K562 (cell line): ENCODE results near the gene GALR3. TPM values are rescaled to one million over a fixed set of nuclear protein-coding genes. Genes with fewer than 3 reads are reported as not detected.

ENCODE experiments used
- BRD9 ChIP-seq: fragments of 450-650 bp; IDR thresholded peaks from 2 replicates; pipeline ENCODE4 v1.6.1; 2018; ENCODE audit warnings: low read depth; ENCODE audit not compliant: partially characterized antibody
- PTRF ChIP-seq: fragments of 450-650 bp; IDR thresholded peaks from 2 replicates; pipeline ENCODE4 v1.6.1; 2016; ENCODE audit warnings: mild to moderate bottlenecking, missing genetic modification characterization, missing compliant biosample characterization
- UBTF ChIP-seq, 2 experiments: IDR thresholded peaks; 2 replicates each; pipeline ENCODE4 v1.6.1; 2012; ENCODE audit warnings: improper control_type of control experiment in 2 of 2, low read depth in 2 of 2, low read length in 2 of 2, borderline replicate concordance in 1 of 2
- VEZF1 ChIP-seq: fragments of 200-800 bp; sonication (Bioruptor generic); IDR thresholded peaks from 2 replicates; pipeline ENCODE4 v1.6.1; 2017; ENCODE audit warnings: missing genetic modification characterization, missing compliant biosample characterization
- XRCC4 ChIP-seq: IDR thresholded peaks from one replicate; pipeline ENCODE4 v1.6.1; 2011; ENCODE audit not compliant: insufficient read depth, insufficient read length; ENCODE audit errors: extremely low read depth
- ZNF408 ChIP-seq: fragments of 250-450 bp; sonication (Bioruptor Pico); IDR thresholded peaks from 2 replicates; pipeline ENCODE4 v1.4.0; 2020; ENCODE audit warnings: low read depth, mild to moderate bottlenecking, moderate library complexity
- polyA plus RNA-seq, 8 experiments: library from polyadenylated mRNA; depleted of rRNA in 4 of 8; stranded (reverse) in 5 of 8; unstranded in 3 of 8; fragments of >200 nt; fragmentation: Nextera tagmentation in 2 of 8; fragmentation: Illumina TruSeq in 1 of 8; extraction: Ambion mirVana in 2 of 8; extraction: Trizol in 1 of 8; gene quantifications; 2 replicates each; pipeline versions ENCODE4 v1.2.1 to v1.2.3, GENCODE V29; 2011 to 2014; ENCODE audit warnings: inconsistent platforms in 1 of 8, missing spikeins in 1 of 8
- total RNA-seq, 7 experiments: library from RNA; depleted of rRNA in 6 of 7; stranded (reverse); fragments of >200 nt in 6 of 7; fragmentation: Illumina TruSeq in 2 of 7; extraction: Trizol in 2 of 7; gene quantifications; 2 replicates each; pipeline versions ENCODE4 v1.2.1 to v1.2.3, GENCODE V29; 2011 to 2021; ENCODE audit warnings: low replicate concordance in 1 of 7
- TF ChIP-seq, protein P1 (sequence below): fragments of 200-800 bp; sonication (Bioruptor generic); IDR thresholded peaks from 2 replicates; pipeline ENCODE4 v1.6.1; 2016; ENCODE audit warnings: missing genetic modification characterization, missing compliant biosample characterization
- TF ChIP-seq, protein P2 (sequence below): IDR thresholded peaks from 3 replicates; pipeline ENCODE4 v1.6.1; 2011; ENCODE audit warnings: borderline replicate concordance, mild to moderate bottlenecking, moderate library complexity; ENCODE audit not compliant: insufficient read length; ENCODE audit errors: extremely low read depth
- TF ChIP-seq, protein P3 (sequence below): fragments of 450-650 bp; conservative IDR thresholded peaks from 2 replicates; pipeline ENCODE4 v1.6.1; 2016; ENCODE audit warnings: missing genetic modification characterization, low read depth, mild to moderate bottlenecking, missing compliant biosample characterization, moderate library complexity

GALR3 gene
- total and polyA plus RNA-seq, 9 of the 15 experiments (the other 6 are each of a cell fraction or from before 2014, with no cell fraction given) = 0.13 TPM; not detected in 8

- peak; percentile 31 for TF ChIP-seq BRD9
- 0 out of 2 replicates have a peak, but pooled peaks have one; percentile 10 for TF ChIP-seq VEZF1
- TF ChIP-seq ZNF408 (CRISPR knock-in tag) = no peak
- TF ChIP-seq PTRF (tag) = no peak
- 0 out of 4 replicates have a peak, but pooled peaks of 1 of the 2 experiments have one; percentile 42 for TF ChIP-seq UBTF (IDR thresholded peaks at IDR 0.05; ENCODE audit: borderline replicate concordance in 1 of 2, low read depth in 2 of 2, low read length in 2 of 2)
- TF ChIP-seq, protein P1, sequence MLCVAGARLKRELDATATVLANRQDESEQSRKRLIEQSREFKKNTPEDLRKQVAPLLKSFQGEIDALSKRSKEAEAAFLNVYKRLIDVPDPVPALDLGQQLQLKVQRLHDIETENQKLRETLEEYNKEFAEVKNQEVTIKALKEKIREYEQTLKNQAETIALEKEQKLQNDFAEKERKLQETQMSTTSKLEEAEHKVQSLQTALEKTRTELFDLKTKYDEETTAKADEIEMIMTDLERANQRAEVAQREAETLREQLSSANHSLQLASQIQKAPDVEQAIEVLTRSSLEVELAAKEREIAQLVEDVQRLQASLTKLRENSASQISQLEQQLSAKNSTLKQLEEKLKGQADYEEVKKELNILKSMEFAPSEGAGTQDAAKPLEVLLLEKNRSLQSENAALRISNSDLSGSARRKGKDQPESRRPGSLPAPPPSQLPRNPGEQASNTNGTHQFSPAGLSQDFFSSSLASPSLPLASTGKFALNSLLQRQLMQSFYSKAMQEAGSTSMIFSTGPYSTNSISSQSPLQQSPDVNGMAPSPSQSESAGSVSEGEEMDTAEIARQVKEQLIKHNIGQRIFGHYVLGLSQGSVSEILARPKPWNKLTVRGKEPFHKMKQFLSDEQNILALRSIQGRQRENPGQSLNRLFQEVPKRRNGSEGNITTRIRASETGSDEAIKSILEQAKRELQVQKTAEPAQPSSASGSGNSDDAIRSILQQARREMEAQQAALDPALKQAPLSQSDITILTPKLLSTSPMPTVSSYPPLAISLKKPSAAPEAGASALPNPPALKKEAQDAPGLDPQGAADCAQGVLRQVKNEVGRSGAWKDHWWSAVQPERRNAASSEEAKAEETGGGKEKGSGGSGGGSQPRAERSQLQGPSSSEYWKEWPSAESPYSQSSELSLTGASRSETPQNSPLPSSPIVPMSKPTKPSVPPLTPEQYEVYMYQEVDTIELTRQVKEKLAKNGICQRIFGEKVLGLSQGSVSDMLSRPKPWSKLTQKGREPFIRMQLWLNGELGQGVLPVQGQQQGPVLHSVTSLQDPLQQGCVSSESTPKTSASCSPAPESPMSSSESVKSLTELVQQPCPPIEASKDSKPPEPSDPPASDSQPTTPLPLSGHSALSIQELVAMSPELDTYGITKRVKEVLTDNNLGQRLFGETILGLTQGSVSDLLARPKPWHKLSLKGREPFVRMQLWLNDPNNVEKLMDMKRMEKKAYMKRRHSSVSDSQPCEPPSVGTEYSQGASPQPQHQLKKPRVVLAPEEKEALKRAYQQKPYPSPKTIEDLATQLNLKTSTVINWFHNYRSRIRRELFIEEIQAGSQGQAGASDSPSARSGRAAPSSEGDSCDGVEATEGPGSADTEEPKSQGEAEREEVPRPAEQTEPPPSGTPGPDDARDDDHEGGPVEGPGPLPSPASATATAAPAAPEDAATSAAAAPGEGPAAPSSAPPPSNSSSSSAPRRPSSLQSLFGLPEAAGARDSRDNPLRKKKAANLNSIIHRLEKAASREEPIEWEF = 0 out of 2 replicates have a peak, but pooled peaks have one; percentile 32
- TF ChIP-seq, protein P2, sequence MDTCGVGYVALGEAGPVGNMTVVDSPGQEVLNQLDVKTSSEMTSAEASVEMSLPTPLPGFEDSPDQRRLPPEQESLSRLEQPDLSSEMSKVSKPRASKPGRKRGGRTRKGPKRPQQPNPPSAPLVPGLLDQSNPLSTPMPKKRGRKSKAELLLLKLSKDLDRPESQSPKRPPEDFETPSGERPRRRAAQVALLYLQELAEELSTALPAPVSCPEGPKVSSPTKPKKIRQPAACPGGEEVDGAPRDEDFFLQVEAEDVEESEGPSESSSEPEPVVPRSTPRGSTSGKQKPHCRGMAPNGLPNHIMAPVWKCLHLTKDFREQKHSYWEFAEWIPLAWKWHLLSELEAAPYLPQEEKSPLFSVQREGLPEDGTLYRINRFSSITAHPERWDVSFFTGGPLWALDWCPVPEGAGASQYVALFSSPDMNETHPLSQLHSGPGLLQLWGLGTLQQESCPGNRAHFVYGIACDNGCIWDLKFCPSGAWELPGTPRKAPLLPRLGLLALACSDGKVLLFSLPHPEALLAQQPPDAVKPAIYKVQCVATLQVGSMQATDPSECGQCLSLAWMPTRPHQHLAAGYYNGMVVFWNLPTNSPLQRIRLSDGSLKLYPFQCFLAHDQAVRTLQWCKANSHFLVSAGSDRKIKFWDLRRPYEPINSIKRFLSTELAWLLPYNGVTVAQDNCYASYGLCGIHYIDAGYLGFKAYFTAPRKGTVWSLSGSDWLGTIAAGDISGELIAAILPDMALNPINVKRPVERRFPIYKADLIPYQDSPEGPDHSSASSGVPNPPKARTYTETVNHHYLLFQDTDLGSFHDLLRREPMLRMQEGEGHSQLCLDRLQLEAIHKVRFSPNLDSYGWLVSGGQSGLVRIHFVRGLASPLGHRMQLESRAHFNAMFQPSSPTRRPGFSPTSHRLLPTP = peak; percentile 14
- TF ChIP-seq XRCC4 = no peak
- TF ChIP-seq, protein P3, sequence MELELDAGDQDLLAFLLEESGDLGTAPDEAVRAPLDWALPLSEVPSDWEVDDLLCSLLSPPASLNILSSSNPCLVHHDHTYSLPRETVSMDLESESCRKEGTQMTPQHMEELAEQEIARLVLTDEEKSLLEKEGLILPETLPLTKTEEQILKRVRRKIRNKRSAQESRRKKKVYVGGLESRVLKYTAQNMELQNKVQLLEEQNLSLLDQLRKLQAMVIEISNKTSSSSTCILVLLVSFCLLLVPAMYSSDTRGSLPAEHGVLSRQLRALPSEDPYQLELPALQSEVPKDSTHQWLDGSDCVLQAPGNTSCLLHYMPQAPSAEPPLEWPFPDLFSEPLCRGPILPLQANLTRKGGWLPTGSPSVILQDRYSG (tag) = no peak
Measured at GRCh38 chr22:37848587-37849088, 25.5 kb downstream of the GALR3 start (continued).
